Measurements from ENCODE around the gene GPBP1. TPM values are rescaled to one million over a fixed set of nuclear protein-coding genes. Genes with fewer than 3 reads are reported as not detected.

GPBP1 gene
- total and polyA plus RNA-seq, 2 experiments from 2014 or later = 49.0 to 86.1 TPM

DNA sequence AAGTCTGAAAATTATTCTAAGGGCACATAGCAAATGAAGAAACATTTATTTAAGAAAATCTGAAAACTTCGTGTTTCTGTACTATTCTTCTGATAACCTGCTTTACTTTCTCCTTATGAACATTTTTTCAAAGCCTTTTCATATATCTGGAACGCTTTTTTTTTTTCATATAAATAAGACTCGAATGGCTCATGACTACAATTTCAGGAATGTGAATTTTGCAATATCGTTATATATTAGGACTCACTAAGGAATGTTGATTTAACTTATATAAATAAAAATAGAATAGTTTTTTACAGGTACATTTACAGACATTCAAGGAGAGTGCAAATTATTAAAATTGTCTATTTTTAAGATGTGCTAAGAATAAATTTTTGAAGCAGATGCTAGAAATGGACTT lies 42.9 kb downstream of the GPBP1 start:
- peaks cover 72% of the 10 kb centered on the region for H4K20me1 ChIP-seq (ENCODE audit: insufficient read depth, poor library complexity, severe bottlenecking)
- 76% methylated on average over 4 of the region's 4 CpGs for WGBS (ENCODE audit: low lambda C conversion rate, missing lambda C conversion rate)
- no peak for DNase-seq (ENCODE audit: low spot score)

DNA sequence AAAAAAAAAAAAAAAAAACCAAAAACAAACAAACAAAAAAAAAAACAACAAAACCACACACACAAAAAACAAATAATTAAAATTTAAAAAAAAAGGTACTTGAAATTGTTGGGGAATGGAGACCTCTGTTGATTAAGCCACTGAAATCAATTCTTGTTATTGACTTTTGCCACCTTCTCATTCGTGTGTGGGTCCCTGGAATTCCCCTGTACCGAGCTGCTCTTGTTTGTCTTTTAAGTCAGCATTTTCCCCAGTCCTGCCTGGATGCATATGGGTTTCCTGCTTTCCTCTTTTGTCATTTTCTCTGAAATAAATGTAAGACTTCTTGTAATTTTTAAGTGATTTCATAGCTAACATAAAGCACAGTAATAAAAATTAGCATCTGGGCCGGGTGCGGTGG lies 45.5 kb downstream of the GPBP1 start:
- H3K9me3 ChIP-seq (ENCODE audit: low read depth) = no peaks in the 10 kb centered on the region
- peaks cover 62% of the 10 kb centered on the region for H4K20me1 ChIP-seq (ENCODE audit: insufficient read depth, poor library complexity, severe bottlenecking)
- 77% methylated on average over 4 of the region's 4 CpGs for WGBS (ENCODE audit: low lambda C conversion rate, missing lambda C conversion rate)
- no peaks in the 10 kb centered on the region for H3K4me1 ChIP-seq (ENCODE audit: insufficient read depth)
- no peaks in the 10 kb centered on the region for H3K9me2 ChIP-seq (replicated peaks; ENCODE audit: insufficient read depth)
- no peaks in the 10 kb centered on the region for H3K36me3 ChIP-seq (replicated peaks; ENCODE audit: insufficient read depth, low read depth)
- peak overlapping the region; percentile 65 for H3K27ac ChIP-seq
- H3K79me2 ChIP-seq = peaks cover 96% of the 10 kb centered on the region
- H3K27me3 ChIP-seq = no peaks in the 10 kb centered on the region
- H3K4me3 ChIP-seq = no peak overlapping the region
- no peak overlapping the region for H3K4me2 ChIP-seq
- H2AFZ ChIP-seq = no peak overlapping the region
- peak; percentile 8 for DNase-seq (ENCODE audit: low spot score)
- TF ChIP-seq EZH2 (IDR thresholded peaks at IDR 0.05; ENCODE audit: borderline replicate concordance) = no peak
- TF ChIP-seq EZH2phosphoT487 (IDR thresholded peaks at IDR 0.05; ENCODE audit: low read depth, severe bottlenecking, unreplicated experiment) = no peak
- TF ChIP-seq, protein P1, sequence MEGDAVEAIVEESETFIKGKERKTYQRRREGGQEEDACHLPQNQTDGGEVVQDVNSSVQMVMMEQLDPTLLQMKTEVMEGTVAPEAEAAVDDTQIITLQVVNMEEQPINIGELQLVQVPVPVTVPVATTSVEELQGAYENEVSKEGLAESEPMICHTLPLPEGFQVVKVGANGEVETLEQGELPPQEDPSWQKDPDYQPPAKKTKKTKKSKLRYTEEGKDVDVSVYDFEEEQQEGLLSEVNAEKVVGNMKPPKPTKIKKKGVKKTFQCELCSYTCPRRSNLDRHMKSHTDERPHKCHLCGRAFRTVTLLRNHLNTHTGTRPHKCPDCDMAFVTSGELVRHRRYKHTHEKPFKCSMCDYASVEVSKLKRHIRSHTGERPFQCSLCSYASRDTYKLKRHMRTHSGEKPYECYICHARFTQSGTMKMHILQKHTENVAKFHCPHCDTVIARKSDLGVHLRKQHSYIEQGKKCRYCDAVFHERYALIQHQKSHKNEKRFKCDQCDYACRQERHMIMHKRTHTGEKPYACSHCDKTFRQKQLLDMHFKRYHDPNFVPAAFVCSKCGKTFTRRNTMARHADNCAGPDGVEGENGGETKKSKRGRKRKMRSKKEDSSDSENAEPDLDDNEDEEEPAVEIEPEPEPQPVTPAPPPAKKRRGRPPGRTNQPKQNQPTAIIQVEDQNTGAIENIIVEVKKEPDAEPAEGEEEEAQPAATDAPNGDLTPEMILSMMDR (IDR thresholded peaks at IDR 0.05; ENCODE audit: poor library complexity) = no peak

More for the DNA sequence above, 42.9 kb downstream of the GPBP1 start:
- TF ChIP-seq EZH2 (IDR thresholded peaks at IDR 0.05; ENCODE audit: borderline replicate concordance) (no peak), EZH2phosphoT487 (IDR thresholded peaks at IDR 0.05; ENCODE audit: low read depth, severe bottlenecking, unreplicated experiment) (no peak)
- TF ChIP-seq, protein P1 (IDR thresholded peaks at IDR 0.05; ENCODE audit: poor library complexity) = no peak
- Histone ChIP-seq H3K9me3 (ENCODE audit: low read depth) (no peaks in the 10 kb centered on the region), H3K4me3 (no peak overlapping the region), H3K9me2 (replicated peaks; ENCODE audit: insufficient read depth) (no peaks in the 10 kb centered on the region), H2AFZ (no peak overlapping the region), H3K79me2 (peaks cover 96% of the 10 kb centered on the region), H3K27me3 (no peaks in the 10 kb centered on the region), H3K36me3 (replicated peaks; ENCODE audit: insufficient read depth, low read depth) (no peaks in the 10 kb centered on the region), H3K27ac (no peak overlapping the region), H3K4me2 (no peak overlapping the region), H3K4me1 (ENCODE audit: insufficient read depth) (no peaks in the 10 kb centered on the region)

DNA sequence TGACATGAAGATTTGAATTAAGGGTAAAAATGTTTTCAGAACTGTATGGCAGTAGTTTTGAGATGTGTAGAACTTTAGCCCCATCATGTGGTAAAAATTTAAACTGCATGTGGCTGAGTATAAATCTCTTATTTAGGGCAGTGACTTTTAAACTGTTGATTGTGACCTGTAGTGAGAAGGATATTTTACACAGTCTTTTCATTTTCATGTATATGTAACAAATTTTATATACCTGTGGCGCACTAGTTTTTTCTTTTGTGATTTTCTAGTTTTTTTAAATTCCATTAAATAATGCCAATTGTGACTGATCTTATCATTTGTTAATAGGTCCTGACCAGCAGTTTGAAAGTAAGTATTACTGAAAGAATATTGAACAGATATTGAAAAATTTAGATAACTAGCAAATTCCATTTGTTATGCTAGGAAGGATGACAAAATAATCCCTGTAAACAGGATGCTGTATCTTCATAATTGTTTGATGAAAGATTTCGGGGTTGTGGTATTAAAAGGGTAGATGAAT lies 47.2 kb downstream of the GPBP1 start:
- Histone ChIP-seq H4K20me1 (ENCODE audit: insufficient read depth, poor library complexity, severe bottlenecking) (peaks cover 55% of the 10 kb centered on the region), H3K9me2 (replicated peaks; ENCODE audit: insufficient read depth) (no peaks in the 10 kb centered on the region), H3K4me1 (ENCODE audit: insufficient read depth) (no peaks in the 10 kb centered on the region), H3K27ac (no peak overlapping the region), H3K4me3 (no peak overlapping the region), H3K9me3 (ENCODE audit: low read depth) (no peaks in the 10 kb centered on the region), H3K36me3 (replicated peaks; ENCODE audit: insufficient read depth, low read depth) (no peaks in the 10 kb centered on the region), H3K27me3 (no peaks in the 10 kb centered on the region), H3K4me2 (no peak overlapping the region), H3K79me2 (peaks cover 95% of the 10 kb centered on the region), H2AFZ (no peak overlapping the region)
- peak; percentile 69 for DNase-seq (ENCODE audit: low spot score)
- WGBS (ENCODE audit: low lambda C conversion rate, missing lambda C conversion rate) = 91% methylated on average over 2 of the region's 2 CpGs
- TF ChIP-seq EZH2phosphoT487 (IDR thresholded peaks at IDR 0.05; ENCODE audit: low read depth, severe bottlenecking, unreplicated experiment) = no peak
- TF ChIP-seq, protein P1 (IDR thresholded peaks at IDR 0.05; ENCODE audit: poor library complexity) = peak; percentile 89

Measured in hepatocyte (in vitro differentiated cells).